SK-N-SH (cell line): Measurements from ENCODE around the gene PYGM. TPM values are rescaled to one million over a fixed set of nuclear protein-coding genes. Genes with fewer than 3 reads are reported as not detected.

Experiments used
- CTCF ChIA-PET: fragments of 300-600, 350-600 bp; formaldehyde crosslinking; extraction: SDS; loops from one replicate; lab custom pipeline; 2021; lab: Yijun Ruan, JAX
- POLR2A ChIA-PET: fragments of 350-600 bp; sonication (Branson Sonifier 250); formaldehyde crosslinking; extraction: SDS; loops from one replicate; lab custom pipeline; 2020; ENCODE audit warnings: antibody characterized with exemption, inconsistent platforms; lab: Yijun Ruan, JAX
- DNase-seq: peaks from one replicate; pipeline ENCODE4 v3.0.0; 2012
- H2AFZ ChIP-seq: fragments of 200-600 bp; sonication (generic); 2 replicates; pipeline ENCODE4 v1.8.1; 2016; ENCODE audit warnings: antibody characterized with exemption, mild to moderate bottlenecking, low read depth
- H3F3A ChIP-seq: fragments of 200-600 bp; sonication (generic); replicated peaks from 2 replicates; pipeline ENCODE3; 2016; ENCODE audit warnings: antibody characterized with exemption, mild to moderate bottlenecking; ENCODE audit not compliant: insufficient read depth
- H3K27ac ChIP-seq, 2 experiments: fragments of 200-500 bp in 1 of 2; fragments of 200-600 bp in 1 of 2; sonication (Bioruptor generic) in 1 of 2; sonication (generic), shearing (Covaris generic) in 1 of 2; 2 replicates each; pipeline versions ENCODE4 v1.5.1 to v1.6.1; 2014 to 2016; ENCODE audit warnings: low read depth in 2 of 2, inconsistent platforms in 1 of 2, low read length in 1 of 2, mild to moderate bottlenecking in 1 of 2, mixed read lengths in 1 of 2
- H3K27me3 ChIP-seq: fragments of 200-600 bp; sonication (generic), shearing (Covaris generic); 2 replicates; pipeline ENCODE4 v1.6.1; 2016; ENCODE audit warnings: mixed run types; ENCODE audit not compliant: insufficient read depth
- H3K36me3 ChIP-seq, 2 experiments: fragments of 200-500 bp in 1 of 2; fragments of 200-600 bp in 1 of 2; sonication (Bioruptor generic) in 1 of 2; sonication (generic) in 1 of 2; replicated peaks in 1 of 2; 2 replicates each; pipeline versions ENCODE3 to v1.5.1; 2014 to 2016; ENCODE audit warnings: low read length in 1 of 2, mild to moderate bottlenecking in 1 of 2; ENCODE audit not compliant: insufficient read depth in 2 of 2, control insufficient read depth in 1 of 2
- H3K4me1 ChIP-seq, 2 experiments: fragments of 200-500 bp in 1 of 2; fragments of 200-600 bp in 1 of 2; sonication (Bioruptor generic) in 1 of 2; sonication (generic), shearing (Covaris generic) in 1 of 2; 2 replicates each; pipeline versions ENCODE4 v1.5.1 to v1.6.1; 2014 to 2016; ENCODE audit warnings: low read depth in 1 of 2, low read length in 1 of 2, mixed run types in 1 of 2; ENCODE audit not compliant: insufficient read depth in 2 of 2, control insufficient read depth in 1 of 2
- H3K4me2 ChIP-seq: fragments of 200-600 bp; sonication (generic), shearing (Covaris generic); 2 replicates; pipeline ENCODE4 v1.6.1; 2017; ENCODE audit warnings: mixed run types
- H3K4me3 ChIP-seq, 2 experiments: fragments of 200-500 bp in 1 of 2; fragments of 200-600 bp in 1 of 2; sonication (Bioruptor generic) in 1 of 2; sonication (generic), shearing (Covaris generic) in 1 of 2; 2 replicates each; pipeline versions ENCODE4 v1.5.1 to v1.8.1; 2014 to 2016; ENCODE audit warnings: low read depth in 2 of 2, inconsistent platforms in 1 of 2, low read length in 1 of 2, mild to moderate bottlenecking in 1 of 2, mixed read lengths in 1 of 2, moderate library complexity in 1 of 2
- H3K79me2 ChIP-seq: fragments of 200-600 bp; sonication (generic); 2 replicates; pipeline ENCODE4 v1.8.1; 2017; ENCODE audit warnings: mild to moderate bottlenecking; ENCODE audit not compliant: insufficient read depth
- H3K9ac ChIP-seq: fragments of 200-600 bp; sonication (generic); 2 replicates; pipeline ENCODE4 v1.6.1; 2017; ENCODE audit warnings: mixed run types
- H3K9me2 ChIP-seq: fragments of 200-600 bp; sonication (generic); 2 replicates; pipeline ENCODE4 v1.6.1; 2017; ENCODE audit warnings: mixed run types
- H3K9me3 ChIP-seq: fragments of 200-600 bp; sonication (generic); 2 replicates; pipeline ENCODE4 v1.6.1; 2017; ENCODE audit warnings: mixed run types, mild to moderate bottlenecking, moderate library complexity
- H4K20me1 ChIP-seq: fragments of 200-600 bp; sonication (generic); 2 replicates; pipeline ENCODE4 v1.6.1; 2017; ENCODE audit warnings: mild to moderate bottlenecking, mixed run types; ENCODE audit not compliant: insufficient read depth
- CHD2 ChIP-seq: fragments of 150-350 bp; IDR thresholded peaks from 2 replicates; pipeline ENCODE4 v1.6.1; 2018; ENCODE audit warnings: low read length; ENCODE audit not compliant: partially characterized antibody
- EP300 ChIP-seq, 2 experiments: IDR thresholded peaks; 2 replicates each; pipeline versions ENCODE4 v1.4.0 to v1.6.1; 2012; ENCODE audit warnings: borderline replicate concordance in 1 of 2, low read depth in 1 of 2, low read length in 1 of 2
- EZH2phosphoT487 ChIP-seq: fragments of 200-600 bp; sonication (generic); IDR thresholded peaks from 2 replicates; pipeline ENCODE4 v1.6.1; 2017; ENCODE audit warnings: low read depth, mixed run types, mild to moderate bottlenecking, antibody characterized with exemption, moderate library complexity, borderline replicate concordance
- FOSL2 ChIP-seq: IDR thresholded peaks from 2 replicates; pipeline ENCODE4 v1.4.0; 2012; ENCODE audit warnings: low read depth, mild to moderate bottlenecking, moderate library complexity, borderline replicate concordance
- FOXJ3 ChIP-seq: sonication (generic); formaldehyde crosslinking; IDR thresholded peaks from 2 replicates; pipeline ENCODE4 v1.5.1; 2020; ENCODE audit warnings: mild to moderate bottlenecking, missing genetic modification reagents
- JUND ChIP-seq: IDR thresholded peaks from 2 replicates; pipeline ENCODE4 v1.4.0; 2012
- MXI1 ChIP-seq: IDR thresholded peaks from 2 replicates; pipeline ENCODE4 v1.6.1; 2012; ENCODE audit warnings: mild to moderate bottlenecking, low read depth, low read length, improper control_type of control experiment
- NFIC ChIP-seq: IDR thresholded peaks from 2 replicates; pipeline ENCODE4 v1.4.0; 2012; ENCODE audit warnings: borderline replicate concordance
- POLR2AphosphoS5 ChIP-seq: IDR thresholded peaks from 2 replicates; pipeline ENCODE4 v1.6.1; 2012; ENCODE audit warnings: low read depth, low read length
- RCOR1 ChIP-seq: fragments of 150-350 bp; IDR thresholded peaks from 2 replicates; pipeline ENCODE4 v1.6.1; 2017; ENCODE audit warnings: antibody characterized with exemption, low read length
- RFX5 ChIP-seq: IDR thresholded peaks from 2 replicates; pipeline ENCODE4 v1.6.1; 2012; ENCODE audit warnings: mild to moderate bottlenecking, improper control_type of control experiment, low read length
- RXRA ChIP-seq: IDR thresholded peaks from 2 replicates; pipeline ENCODE4 v1.4.0; 2012; ENCODE audit warnings: low read depth, mild to moderate bottlenecking, borderline replicate concordance
- SMC3 ChIP-seq: IDR thresholded peaks from 2 replicates; pipeline ENCODE4 v1.6.1; 2012; ENCODE audit warnings: low read depth, low read length, improper control_type of control experiment
- TAF1 ChIP-seq: IDR thresholded peaks from 2 replicates; pipeline ENCODE4 v1.6.1; 2012; ENCODE audit warnings: low read depth, mild to moderate bottlenecking, low read length, moderate library complexity, borderline replicate concordance
- TCF12 ChIP-seq: IDR thresholded peaks from 2 replicates; pipeline ENCODE4 v1.4.0; 2012
- TEAD4 ChIP-seq: IDR thresholded peaks from 2 replicates; pipeline ENCODE4 v1.4.0; 2012; ENCODE audit warnings: mild to moderate bottlenecking, borderline replicate concordance; ENCODE audit not compliant: insufficient read depth
- USF1 ChIP-seq: IDR thresholded peaks from 2 replicates; pipeline ENCODE4 v1.4.0; 2012; ENCODE audit warnings: low read depth, borderline replicate concordance
- YY1 ChIP-seq: IDR thresholded peaks from 2 replicates; pipeline ENCODE4 v1.4.0; 2012; ENCODE audit warnings: low read depth, mild to moderate bottlenecking
- WGBS: methylation state at CpG from one replicate; pipeline ENCODE4 v1.1.6; 2017; ENCODE audit warnings: low lambda C conversion rate; 5-methylcytosine and 5-hydroxymethylcytosine counted together
- polyA plus RNA-seq, 3 experiments: library from polyadenylated mRNA; depleted of rRNA; stranded (reverse); fragments of >200 nt; gene quantifications; 2 replicates each; pipeline ENCODE4 v1.2.3, GENCODE V29; 2012
- TF ChIP-seq, protein P1 (sequence below): IDR thresholded peaks from 2 replicates; pipeline ENCODE4 v1.6.1; 2012; ENCODE audit warnings: mild to moderate bottlenecking, low read depth, low read length, moderate library complexity
- TF ChIP-seq, protein P2 (sequence below): IDR thresholded peaks from 2 replicates; pipeline ENCODE4 v1.4.0; 2012; ENCODE audit warnings: low read depth, borderline replicate concordance

The PYGM gene
- polyA plus RNA-seq, 1 of the 3 experiments (the other 2 are of a cell fraction), result 0.08 TPM

- peak; percentile 96 for DNase-seq
- Histone ChIP-seq H3K4me2 (peak overlapping the region; percentile 80), H3K9me2 (no peaks in the 10 kb centered on the region), H3K4me3 (peak overlapping the region; percentile 50 to 56; a peak in 3 of 4 replicates), H3K27me3 (peaks cover 8% of the 10 kb centered on the region; the same call in 1 of the 2 replicates), H3K79me2 (no peaks in the 10 kb centered on the region), H2AFZ (peak overlapping the region; percentile 30; the same call in 1 of the 2 replicates), H3K36me3 (no peaks in the 10 kb centered on the region), H3F3A (peaks cover 22% of the 10 kb centered on the region), H3K9me3 (no peaks in the 10 kb centered on the region), H3K27ac (peak overlapping the region in 1 of 2 experiments; percentile 70; a peak in 1 of 4 replicates), H4K20me1 (peaks cover 2% of the 10 kb centered on the region; the same call in 1 of the 2 replicates), H3K9ac (peak overlapping the region; percentile 39; the same call in 1 of the 2 replicates), H3K4me1 (peaks cover 16 to 17% of the 10 kb centered on the region in 2 experiments; a peak in 2 of 4 replicates)
- CTCF ChIA-PET, result interaction anchor here (1.0 to 4.2 kb wide), 9 partner anchors 12 to 57 kb away, joined by 3 to 48 read pairs (median 11); no protein-coding TSS in a partner anchor
- no peak for TF ChIP-seq EZH2phosphoT487
- peak; percentile 48; the same call in 1 of the 2 replicates for TF ChIP-seq MXI1
- TF ChIP-seq TEAD4, result no peak
- no peak for TF ChIP-seq EP300 (IDR thresholded peaks at IDR 0.05; ENCODE audit: borderline replicate concordance in 1 of 2, low read depth in 1 of 2, low read length in 1 of 2)
- 8% methylated on average over 28 of the region's 52 CpGs for WGBS
- POLR2A ChIA-PET, result no interaction called here
Measured at GRCh38 chr11:64745521-64746328, 14.0 kb downstream of the PYGM start.

DNA sequence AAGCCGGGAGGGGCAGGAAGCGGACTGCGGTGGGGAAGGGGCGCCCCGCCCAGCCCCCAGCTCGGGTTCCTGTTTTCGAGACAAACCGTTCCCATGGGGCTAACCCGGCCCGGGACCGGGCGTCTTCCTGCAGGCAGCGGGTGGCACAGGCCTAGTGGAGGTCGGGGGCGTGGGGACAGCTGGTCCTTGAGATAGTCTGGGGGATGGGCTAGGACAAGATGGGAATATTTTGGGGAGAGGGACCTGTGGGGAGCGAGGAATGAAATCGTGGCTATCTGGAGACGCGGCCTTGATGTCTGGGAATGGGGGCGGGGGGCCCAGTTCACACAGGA is 14.6 kb downstream of the PYGM start:
- WGBS, result 3% methylated on average over 14 of the region's 20 CpGs
- H3F3A ChIP-seq, result peaks cover 22% of the 10 kb centered on the region
- H4K20me1 ChIP-seq, result peaks cover 2% of the 10 kb centered on the region; the same call in 1 of the 2 replicates
- H3K4me2 ChIP-seq, result peak overlapping the region; percentile 80
- ChIA-PET CTCF (interaction anchor here (1.0 to 4.2 kb wide), 13 partner anchors 11 to 59 kb away, joined by 3 to 48 read pairs (median 9); partner anchors contain the start of gene NRXN2), POLR2A (no interaction called here)
- peaks cover 16 to 17% of the 10 kb centered on the region in 2 experiments; a peak in 2 of 4 replicates for H3K4me1 ChIP-seq
- peaks cover 8% of the 10 kb centered on the region; the same call in 1 of the 2 replicates for H3K27me3 ChIP-seq
- H3K27ac ChIP-seq, result peak overlapping the region in 1 of 2 experiments; percentile 70; a peak in 1 of 4 replicates
- H3K79me2 ChIP-seq, result no peaks in the 10 kb centered on the region
- peak overlapping the region; percentile 39; the same call in 1 of the 2 replicates for H3K9ac ChIP-seq
- peak overlapping the region; percentile 50 to 56; a peak in 3 of 4 replicates for H3K4me3 ChIP-seq
- H3K9me2 ChIP-seq, result no peaks in the 10 kb centered on the region
- peak; percentile 81 for DNase-seq
- H3K36me3 ChIP-seq, result no peaks in the 10 kb centered on the region
- no peaks in the 10 kb centered on the region for H3K9me3 ChIP-seq
- H2AFZ ChIP-seq, result peak overlapping the region; percentile 30; the same call in 1 of the 2 replicates
- TF ChIP-seq, protein P1, sequence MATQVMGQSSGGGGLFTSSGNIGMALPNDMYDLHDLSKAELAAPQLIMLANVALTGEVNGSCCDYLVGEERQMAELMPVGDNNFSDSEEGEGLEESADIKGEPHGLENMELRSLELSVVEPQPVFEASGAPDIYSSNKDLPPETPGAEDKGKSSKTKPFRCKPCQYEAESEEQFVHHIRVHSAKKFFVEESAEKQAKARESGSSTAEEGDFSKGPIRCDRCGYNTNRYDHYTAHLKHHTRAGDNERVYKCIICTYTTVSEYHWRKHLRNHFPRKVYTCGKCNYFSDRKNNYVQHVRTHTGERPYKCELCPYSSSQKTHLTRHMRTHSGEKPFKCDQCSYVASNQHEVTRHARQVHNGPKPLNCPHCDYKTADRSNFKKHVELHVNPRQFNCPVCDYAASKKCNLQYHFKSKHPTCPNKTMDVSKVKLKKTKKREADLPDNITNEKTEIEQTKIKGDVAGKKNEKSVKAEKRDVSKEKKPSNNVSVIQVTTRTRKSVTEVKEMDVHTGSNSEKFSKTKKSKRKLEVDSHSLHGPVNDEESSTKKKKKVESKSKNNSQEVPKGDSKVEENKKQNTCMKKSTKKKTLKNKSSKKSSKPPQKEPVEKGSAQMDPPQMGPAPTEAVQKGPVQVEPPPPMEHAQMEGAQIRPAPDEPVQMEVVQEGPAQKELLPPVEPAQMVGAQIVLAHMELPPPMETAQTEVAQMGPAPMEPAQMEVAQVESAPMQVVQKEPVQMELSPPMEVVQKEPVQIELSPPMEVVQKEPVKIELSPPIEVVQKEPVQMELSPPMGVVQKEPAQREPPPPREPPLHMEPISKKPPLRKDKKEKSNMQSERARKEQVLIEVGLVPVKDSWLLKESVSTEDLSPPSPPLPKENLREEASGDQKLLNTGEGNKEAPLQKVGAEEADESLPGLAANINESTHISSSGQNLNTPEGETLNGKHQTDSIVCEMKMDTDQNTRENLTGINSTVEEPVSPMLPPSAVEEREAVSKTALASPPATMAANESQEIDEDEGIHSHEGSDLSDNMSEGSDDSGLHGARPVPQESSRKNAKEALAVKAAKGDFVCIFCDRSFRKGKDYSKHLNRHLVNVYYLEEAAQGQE, result no peak
- TF ChIP-seq CHD2 (no peak), EZH2phosphoT487 (no peak), FOXJ3 (CRISPR knock-in tag) (no peak), EP300 (IDR thresholded peaks at IDR 0.05; ENCODE audit: borderline replicate concordance in 1 of 2, low read depth in 1 of 2, low read length in 1 of 2) (no peak), RFX5 (no peak), YY1 (no peak), NFIC (no peak), RCOR1 (no peak), TCF12 (no peak), JUND (no peak), USF1 (no peak), POLR2AphosphoS5 (no peak), SMC3 (no peak), RXRA (no peak), FOSL2 (no peak), TAF1 (no peak)
- TF ChIP-seq, protein P2, sequence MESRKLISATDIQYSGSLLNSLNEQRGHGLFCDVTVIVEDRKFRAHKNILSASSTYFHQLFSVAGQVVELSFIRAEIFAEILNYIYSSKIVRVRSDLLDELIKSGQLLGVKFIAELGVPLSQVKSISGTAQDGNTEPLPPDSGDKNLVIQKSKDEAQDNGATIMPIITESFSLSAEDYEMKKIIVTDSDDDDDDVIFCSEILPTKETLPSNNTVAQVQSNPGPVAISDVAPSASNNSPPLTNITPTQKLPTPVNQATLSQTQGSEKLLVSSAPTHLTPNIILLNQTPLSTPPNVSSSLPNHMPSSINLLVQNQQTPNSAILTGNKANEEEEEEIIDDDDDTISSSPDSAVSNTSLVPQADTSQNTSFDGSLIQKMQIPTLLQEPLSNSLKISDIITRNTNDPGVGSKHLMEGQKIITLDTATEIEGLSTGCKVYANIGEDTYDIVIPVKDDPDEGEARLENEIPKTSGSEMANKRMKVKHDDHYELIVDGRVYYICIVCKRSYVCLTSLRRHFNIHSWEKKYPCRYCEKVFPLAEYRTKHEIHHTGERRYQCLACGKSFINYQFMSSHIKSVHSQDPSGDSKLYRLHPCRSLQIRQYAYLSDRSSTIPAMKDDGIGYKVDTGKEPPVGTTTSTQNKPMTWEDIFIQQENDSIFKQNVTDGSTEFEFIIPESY, result no peak
